GM12892 (cell line): Measurements from ENCODE around the gene DPEP2NB.

Experiments
- POLR2A ChIP-seq: IDR thresholded peaks from 2 replicates; pipeline ENCODE4 v1.6.1; 2011; ENCODE audit warnings: low read depth, low read length, control low read depth
- POLR2AphosphoS5 ChIP-seq: IDR thresholded peaks from 2 replicates; pipeline ENCODE4 v1.6.1; 2011; ENCODE audit warnings: low read depth, low read length, control low read depth
- TAF1 ChIP-seq: IDR thresholded peaks from 2 replicates; pipeline ENCODE4 v1.6.1; 2011; ENCODE audit warnings: low read depth, mild to moderate bottlenecking, control low read depth, low read length, borderline replicate concordance

DNA sequence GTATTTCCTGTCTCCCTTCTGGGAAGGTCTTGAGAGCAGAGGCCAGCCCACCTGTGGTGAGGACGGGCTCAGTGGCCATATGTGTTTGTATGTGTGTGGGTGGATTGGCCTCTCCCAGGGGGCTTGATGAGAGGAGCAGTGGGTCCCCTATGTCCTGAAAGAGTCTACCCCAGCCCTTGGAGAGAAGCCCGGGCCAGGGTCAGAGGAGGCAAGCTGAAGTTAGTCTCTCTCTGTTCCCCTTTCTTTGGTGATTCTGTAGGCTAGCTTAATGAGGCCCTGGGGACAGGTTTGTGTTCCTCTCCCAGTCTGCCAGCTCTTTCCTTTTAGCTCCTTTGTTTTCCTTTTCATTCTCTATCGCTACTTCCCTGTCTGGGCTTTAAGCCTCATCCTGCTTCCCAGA is 45.7 kb upstream of the DPEP2NB start:
- TF ChIP-seq POLR2AphosphoS5, result no peak
- TF ChIP-seq POLR2A, result no peak
- no peak for TF ChIP-seq TAF1
